HepG2 (cell line): Measurements from ENCODE around the gene SLC9A9. TPM values are rescaled to one million over a fixed set of nuclear protein-coding genes. Genes with fewer than 3 reads are reported as not detected.

Experiments used
- CBX1 ChIP-seq: IDR thresholded peaks from one replicate; pipeline ENCODE4 v1.6.1; 2016; ENCODE audit warnings: antibody characterized with exemption, low read depth
- KDM5A ChIP-seq: fragments of 200-600 bp; sonication (generic); IDR thresholded peaks from 2 replicates; pipeline ENCODE4 v1.7.0; 2018; ENCODE audit warnings: antibody characterized with exemption, mild to moderate bottlenecking, low read length, borderline replicate concordance
- ZFY ChIP-seq: sonication (generic); formaldehyde crosslinking; IDR thresholded peaks from 2 replicates; pipeline ENCODE4 v1.4.0; 2020; ENCODE audit warnings: missing genetic modification reagents
- ZNF510 ChIP-seq: sonication (generic); formaldehyde crosslinking; IDR thresholded peaks from 2 replicates; pipeline ENCODE4 v1.4.0; 2020; ENCODE audit warnings: low read depth, mild to moderate bottlenecking, missing genetic modification reagents
- ZNF839 ChIP-seq: sonication (generic); formaldehyde crosslinking; IDR thresholded peaks from 2 replicates; pipeline ENCODE4 v1.4.0; 2020; ENCODE audit warnings: missing genetic modification reagents, mild to moderate bottlenecking, borderline replicate concordance
- polyA plus RNA-seq, 8 experiments: library from polyadenylated mRNA; depleted of rRNA in 3 of 8; stranded (reverse) in 7 of 8; unstranded in 1 of 8; fragments of >200 nt; fragmentation: Illumina TruSeq in 4 of 8; extraction: Trizol in 4 of 8; gene quantifications; 2 replicates each; pipeline versions ENCODE4 v1.2.1 to v1.2.3, GENCODE V29; 2011 to 2016; ENCODE audit warnings: low read depth in 4 of 8, missing spikeins in 1 of 8, mixed read lengths in 1 of 8; ENCODE audit not compliant: insufficient read depth in 1 of 8
- total RNA-seq, 5 experiments: library from RNA; depleted of rRNA; stranded (reverse); fragments of >200 nt; fragmentation: Illumina TruSeq; extraction: Trizol; gene quantifications; 2 replicates each; pipeline ENCODE4 v1.2.3, GENCODE V29; 2016; ENCODE audit warnings: low read depth in 1 of 5
- TF ChIP-seq, protein P1 (sequence below): IDR thresholded peaks from 2 replicates; pipeline ENCODE4 v1.6.1; 2012; ENCODE audit warnings: low read depth, low read length, improper control_type of control experiment
- TF ChIP-seq, protein P2 (sequence below): sonication (generic); formaldehyde crosslinking; conservative IDR thresholded peaks from 2 replicates; pipeline ENCODE4 v1.4.0; 2020; ENCODE audit warnings: mild to moderate bottlenecking, missing genetic modification reagents, moderate library complexity
- TF ChIP-seq, protein P3 (sequence below): IDR thresholded peaks from 2 replicates; pipeline ENCODE4 v1.6.1; 2012; ENCODE audit warnings: low read length, improper control_type of control experiment

Gene SLC9A9
- total and polyA plus RNA-seq, 2 of the 13 experiments (the other 11 are each of a cell fraction or from before 2014, with no cell fraction given), result not detected

DNA sequence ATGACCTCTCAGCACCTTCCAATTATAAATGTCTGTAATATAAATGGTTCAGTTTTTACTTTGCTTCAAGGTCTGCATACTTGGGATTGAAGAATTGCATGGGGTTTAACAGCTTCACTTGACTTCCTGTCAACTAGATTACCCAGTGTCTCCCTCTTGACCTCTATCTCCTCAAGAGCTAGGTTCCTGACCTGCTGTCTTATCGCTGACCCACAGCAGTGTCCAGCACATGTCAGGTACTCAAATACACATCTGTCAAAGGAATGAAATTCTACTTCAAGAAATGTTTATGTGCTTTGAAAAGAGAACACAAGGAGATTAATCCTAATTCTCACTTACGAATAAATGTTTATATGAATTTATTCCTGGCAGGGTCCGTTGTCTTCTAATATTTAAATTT, 284.5 kb downstream of the SLC9A9 start (continued):
- TF ChIP-seq, protein P1, sequence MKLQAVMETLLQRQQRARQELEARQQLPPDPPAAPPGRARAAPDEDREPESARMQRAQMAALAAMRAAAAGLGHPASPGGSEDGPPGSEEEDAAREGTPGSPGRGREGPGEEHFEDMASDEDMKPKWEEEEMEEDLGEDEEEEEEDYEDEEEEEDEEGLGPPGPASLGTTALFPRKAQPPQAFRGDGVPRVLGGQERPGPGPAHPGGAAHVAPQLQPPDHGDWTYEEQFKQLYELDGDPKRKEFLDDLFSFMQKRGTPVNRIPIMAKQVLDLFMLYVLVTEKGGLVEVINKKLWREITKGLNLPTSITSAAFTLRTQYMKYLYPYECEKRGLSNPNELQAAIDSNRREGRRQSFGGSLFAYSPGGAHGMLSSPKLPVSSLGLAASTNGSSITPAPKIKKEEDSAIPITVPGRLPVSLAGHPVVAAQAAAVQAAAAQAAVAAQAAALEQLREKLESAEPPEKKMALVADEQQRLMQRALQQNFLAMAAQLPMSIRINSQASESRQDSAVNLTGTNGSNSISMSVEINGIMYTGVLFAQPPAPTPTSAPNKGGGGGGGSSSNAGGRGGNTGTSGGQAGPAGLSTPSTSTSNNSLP, result no peak
- TF ChIP-seq ZNF510 (CRISPR knock-in tag), result no peak
- TF ChIP-seq, protein P2, sequence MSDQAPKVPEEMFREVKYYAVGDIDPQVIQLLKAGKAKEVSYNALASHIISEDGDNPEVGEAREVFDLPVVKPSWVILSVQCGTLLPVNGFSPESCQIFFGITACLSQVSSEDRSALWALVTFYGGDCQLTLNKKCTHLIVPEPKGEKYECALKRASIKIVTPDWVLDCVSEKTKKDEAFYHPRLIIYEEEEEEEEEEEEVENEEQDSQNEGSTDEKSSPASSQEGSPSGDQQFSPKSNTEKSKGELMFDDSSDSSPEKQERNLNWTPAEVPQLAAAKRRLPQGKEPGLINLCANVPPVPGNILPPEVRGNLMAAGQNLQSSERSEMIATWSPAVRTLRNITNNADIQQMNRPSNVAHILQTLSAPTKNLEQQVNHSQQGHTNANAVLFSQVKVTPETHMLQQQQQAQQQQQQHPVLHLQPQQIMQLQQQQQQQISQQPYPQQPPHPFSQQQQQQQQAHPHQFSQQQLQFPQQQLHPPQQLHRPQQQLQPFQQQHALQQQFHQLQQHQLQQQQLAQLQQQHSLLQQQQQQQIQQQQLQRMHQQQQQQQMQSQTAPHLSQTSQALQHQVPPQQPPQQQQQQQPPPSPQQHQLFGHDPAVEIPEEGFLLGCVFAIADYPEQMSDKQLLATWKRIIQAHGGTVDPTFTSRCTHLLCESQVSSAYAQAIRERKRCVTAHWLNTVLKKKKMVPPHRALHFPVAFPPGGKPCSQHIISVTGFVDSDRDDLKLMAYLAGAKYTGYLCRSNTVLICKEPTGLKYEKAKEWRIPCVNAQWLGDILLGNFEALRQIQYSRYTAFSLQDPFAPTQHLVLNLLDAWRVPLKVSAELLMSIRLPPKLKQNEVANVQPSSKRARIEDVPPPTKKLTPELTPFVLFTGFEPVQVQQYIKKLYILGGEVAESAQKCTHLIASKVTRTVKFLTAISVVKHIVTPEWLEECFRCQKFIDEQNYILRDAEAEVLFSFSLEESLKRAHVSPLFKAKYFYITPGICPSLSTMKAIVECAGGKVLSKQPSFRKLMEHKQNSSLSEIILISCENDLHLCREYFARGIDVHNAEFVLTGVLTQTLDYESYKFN, result no peak
- no peak for TF ChIP-seq ZFY (CRISPR knock-in tag)
- TF ChIP-seq, protein P3, sequence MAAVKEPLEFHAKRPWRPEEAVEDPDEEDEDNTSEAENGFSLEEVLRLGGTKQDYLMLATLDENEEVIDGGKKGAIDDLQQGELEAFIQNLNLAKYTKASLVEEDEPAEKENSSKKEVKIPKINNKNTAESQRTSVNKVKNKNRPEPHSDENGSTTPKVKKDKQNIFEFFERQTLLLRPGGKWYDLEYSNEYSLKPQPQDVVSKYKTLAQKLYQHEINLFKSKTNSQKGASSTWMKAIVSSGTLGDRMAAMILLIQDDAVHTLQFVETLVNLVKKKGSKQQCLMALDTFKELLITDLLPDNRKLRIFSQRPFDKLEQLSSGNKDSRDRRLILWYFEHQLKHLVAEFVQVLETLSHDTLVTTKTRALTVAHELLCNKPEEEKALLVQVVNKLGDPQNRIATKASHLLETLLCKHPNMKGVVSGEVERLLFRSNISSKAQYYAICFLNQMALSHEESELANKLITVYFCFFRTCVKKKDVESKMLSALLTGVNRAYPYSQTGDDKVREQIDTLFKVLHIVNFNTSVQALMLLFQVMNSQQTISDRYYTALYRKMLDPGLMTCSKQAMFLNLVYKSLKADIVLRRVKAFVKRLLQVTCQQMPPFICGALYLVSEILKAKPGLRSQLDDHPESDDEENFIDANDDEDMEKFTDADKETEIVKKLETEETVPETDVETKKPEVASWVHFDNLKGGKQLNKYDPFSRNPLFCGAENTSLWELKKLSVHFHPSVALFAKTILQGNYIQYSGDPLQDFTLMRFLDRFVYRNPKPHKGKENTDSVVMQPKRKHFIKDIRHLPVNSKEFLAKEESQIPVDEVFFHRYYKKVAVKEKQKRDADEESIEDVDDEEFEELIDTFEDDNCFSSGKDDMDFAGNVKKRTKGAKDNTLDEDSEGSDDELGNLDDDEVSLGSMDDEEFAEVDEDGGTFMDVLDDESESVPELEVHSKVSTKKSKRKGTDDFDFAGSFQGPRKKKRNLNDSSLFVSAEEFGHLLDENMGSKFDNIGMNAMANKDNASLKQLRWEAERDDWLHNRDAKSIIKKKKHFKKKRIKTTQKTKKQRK, result no peak
- no peak for TF ChIP-seq CBX1
- TF ChIP-seq KDM5A, result no peak
- TF ChIP-seq ZNF839 (CRISPR knock-in tag), result no peak
- TF ChIP-seq, all 625 proteins: peak for 0
